GM23338 (cell line): ENCODE measurements around the gene PPAN.

Source experiments
- CREB1 ChIP-seq: fragments of 250-450 bp; sonication (Bioruptor Pico); IDR thresholded peaks from 2 replicates; pipeline ENCODE4 v1.5.0; 2020; ENCODE audit warnings: low read depth, mild to moderate bottlenecking, moderate library complexity
- EZH2 ChIP-seq: fragments of 200-600 bp; sonication (generic); IDR thresholded peaks from one replicate; pipeline ENCODE4 v1.8.0; 2017; ENCODE audit warnings: antibody characterized with exemption, mild to moderate bottlenecking, low read depth; ENCODE audit not compliant: unreplicated experiment
- JUNB ChIP-seq: IDR thresholded peaks from one replicate; pipeline ENCODE4 v1.6.1; 2016; ENCODE audit warnings: antibody characterized with exemption; ENCODE audit not compliant: unreplicated experiment
- POLR2AphosphoS5 ChIP-seq: IDR thresholded peaks from 2 replicates; pipeline ENCODE4 v1.6.1; 2016; ENCODE audit warnings: antibody characterized with exemption, low read depth
- REST ChIP-seq: IDR thresholded peaks from one replicate; pipeline ENCODE4 v1.6.1; 2018; ENCODE audit warnings: antibody characterized with exemption; ENCODE audit not compliant: unreplicated experiment
- TF ChIP-seq, protein P1 (sequence below), 2 experiments: fragments of 200-600 bp in 1 of 2; sonication (generic) in 1 of 2; conservative IDR thresholded peaks; 2 replicates each; pipeline versions ENCODE4 v1.5.1 to v1.6.1; 2016 to 2017; ENCODE audit warnings: antibody characterized with exemption in 2 of 2, low read depth in 2 of 2, mild to moderate bottlenecking in 2 of 2, moderate library complexity in 1 of 2

DNA sequence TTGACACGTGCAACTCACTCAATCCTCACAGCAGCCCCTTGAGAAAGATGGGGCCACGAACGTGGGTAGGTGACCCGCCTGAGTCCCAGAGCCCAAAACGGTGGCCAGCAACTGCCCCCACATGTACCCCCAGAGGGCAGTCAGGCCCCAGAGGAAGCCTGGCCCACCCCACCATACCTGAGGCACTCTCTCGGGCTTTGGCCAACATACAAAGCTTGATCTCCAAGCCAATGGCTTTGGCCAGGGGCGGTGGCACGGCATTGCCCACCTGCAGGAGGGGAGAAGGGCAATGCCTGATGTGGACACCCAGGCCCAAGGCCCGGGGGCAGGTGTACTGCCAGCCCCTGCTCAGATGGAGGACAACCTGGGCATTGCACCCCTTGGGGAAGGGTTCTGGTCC, 27.9 kb downstream of the PPAN start:
- TF ChIP-seq REST: no peak
- no peak for TF ChIP-seq EZH2
- TF ChIP-seq, protein P1, sequence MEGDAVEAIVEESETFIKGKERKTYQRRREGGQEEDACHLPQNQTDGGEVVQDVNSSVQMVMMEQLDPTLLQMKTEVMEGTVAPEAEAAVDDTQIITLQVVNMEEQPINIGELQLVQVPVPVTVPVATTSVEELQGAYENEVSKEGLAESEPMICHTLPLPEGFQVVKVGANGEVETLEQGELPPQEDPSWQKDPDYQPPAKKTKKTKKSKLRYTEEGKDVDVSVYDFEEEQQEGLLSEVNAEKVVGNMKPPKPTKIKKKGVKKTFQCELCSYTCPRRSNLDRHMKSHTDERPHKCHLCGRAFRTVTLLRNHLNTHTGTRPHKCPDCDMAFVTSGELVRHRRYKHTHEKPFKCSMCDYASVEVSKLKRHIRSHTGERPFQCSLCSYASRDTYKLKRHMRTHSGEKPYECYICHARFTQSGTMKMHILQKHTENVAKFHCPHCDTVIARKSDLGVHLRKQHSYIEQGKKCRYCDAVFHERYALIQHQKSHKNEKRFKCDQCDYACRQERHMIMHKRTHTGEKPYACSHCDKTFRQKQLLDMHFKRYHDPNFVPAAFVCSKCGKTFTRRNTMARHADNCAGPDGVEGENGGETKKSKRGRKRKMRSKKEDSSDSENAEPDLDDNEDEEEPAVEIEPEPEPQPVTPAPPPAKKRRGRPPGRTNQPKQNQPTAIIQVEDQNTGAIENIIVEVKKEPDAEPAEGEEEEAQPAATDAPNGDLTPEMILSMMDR (conservative IDR thresholded peaks at IDR 0.05; ENCODE audit: low read depth in 2 of 2): no peak
- TF ChIP-seq POLR2AphosphoS5: no peak
- no peak for TF ChIP-seq CREB1 (CRISPR knock-in tag)
- no peak for TF ChIP-seq JUNB
